H54 (cell line): ENCODE results near the gene CCNE1.
A peak's percentile ranks its signal among the peaks of the same experiment; 100 is the strongest.

Source experiments
- DNase-seq: peaks from one replicate; pipeline ENCODE4 v3.0.0; 2011; ENCODE audit warnings: low spot score, mixed read lengths; ENCODE audit not compliant: insufficient read length
- FAIRE-seq: peaks from 3 replicates; lab custom pipeline; 2011; peaks lifted over from hg19 to GRCh38; lab: Jason Lieb, UNC
- POLR2A ChIP-seq: IDR thresholded peaks from 2 replicates; pipeline ENCODE4 v1.6.1; 2011; ENCODE audit warnings: low read depth, mild to moderate bottlenecking, low read length

CCNE1 gene

DNA sequence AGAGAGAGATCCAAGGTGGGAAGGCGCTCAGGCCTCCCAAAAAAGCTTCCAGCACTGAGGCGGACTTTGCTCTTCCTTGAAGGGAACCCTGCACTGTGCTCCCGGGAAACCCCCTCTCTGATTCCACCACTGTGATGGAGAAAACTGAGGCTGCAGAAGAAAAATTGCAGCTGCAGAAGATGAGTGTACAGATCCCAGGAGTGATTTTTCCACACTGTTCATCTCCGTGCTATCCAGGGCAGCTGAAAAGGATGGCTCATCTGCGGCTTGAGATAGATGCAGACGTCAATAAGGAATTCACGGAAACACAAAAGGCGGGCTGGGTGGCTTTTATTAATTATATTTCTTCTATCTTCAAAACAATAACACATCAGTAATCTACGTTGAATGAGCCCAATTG, 26.2 kb downstream of the CCNE1 start:
- FAIRE-seq, result no peak
- no peak for TF ChIP-seq POLR2A

DNA sequence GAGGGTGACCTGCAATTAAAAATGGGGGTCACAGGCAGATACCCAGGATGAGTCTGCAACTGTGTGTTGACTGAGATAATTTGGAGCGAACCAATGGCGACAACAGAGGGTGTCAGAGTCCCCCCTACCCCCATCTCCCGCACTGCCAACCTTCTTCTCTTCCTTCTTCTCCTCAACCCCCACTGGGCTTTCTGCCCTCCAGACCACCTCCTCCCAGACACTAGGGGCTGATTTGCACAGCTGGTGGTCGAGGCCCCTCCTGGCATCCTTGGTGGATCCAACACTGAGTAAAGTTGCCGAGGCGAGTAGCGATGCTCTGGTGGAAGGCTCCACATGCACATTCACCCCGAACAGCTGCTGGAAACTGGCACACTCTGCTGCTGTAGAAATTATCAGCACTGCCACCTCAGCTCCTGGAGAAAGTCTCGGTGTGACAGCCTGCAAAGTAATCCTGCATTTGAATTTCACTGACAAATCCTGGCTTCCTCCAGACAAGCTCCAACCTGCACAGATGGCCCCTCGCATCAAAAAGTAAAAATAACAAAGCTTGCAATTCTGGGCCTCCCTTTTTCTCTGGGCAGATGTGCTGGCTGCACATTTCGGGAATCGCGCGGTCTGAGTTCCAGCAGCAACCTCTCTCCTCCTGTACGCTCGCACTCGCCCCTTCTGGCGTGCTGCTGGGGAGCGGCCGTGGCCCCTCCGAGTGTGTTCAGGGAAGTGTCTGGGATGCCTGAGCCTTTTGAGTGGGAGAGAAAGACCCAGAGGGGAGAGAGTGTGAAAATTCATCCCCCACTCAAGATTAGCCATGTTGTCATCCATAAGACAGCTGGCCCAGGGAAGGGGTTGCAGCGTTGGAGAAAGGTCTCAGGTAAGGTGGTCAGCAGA, 28.5 kb downstream of the CCNE1 start:
- no peak for TF ChIP-seq POLR2A
- DNase-seq (no peak), FAIRE-seq (no peak)

More for the DNA sequence above, 26.2 kb downstream of the CCNE1 start:
- no peak for DNase-seq

DNA sequence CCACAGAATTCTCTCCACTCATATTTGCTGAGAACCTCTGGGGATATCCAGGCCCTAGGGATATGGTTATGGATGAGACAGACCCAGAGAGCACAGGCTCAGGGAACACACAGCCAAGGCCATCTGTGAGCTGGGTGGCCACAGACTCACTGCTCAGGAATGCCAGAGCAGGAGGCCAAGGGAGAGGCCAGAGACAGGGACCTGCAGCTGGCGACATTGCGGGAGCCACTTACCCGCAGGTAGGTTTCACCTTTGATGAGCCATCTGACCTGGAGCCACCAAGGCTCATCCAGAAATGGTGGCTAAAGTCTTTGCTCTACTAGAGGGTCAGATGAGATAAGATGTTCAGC, 29.4 kb downstream of the CCNE1 start:
- no peak for FAIRE-seq
- DNase-seq, result peak; percentile 59
- TF ChIP-seq POLR2A, result no peak

DNA sequence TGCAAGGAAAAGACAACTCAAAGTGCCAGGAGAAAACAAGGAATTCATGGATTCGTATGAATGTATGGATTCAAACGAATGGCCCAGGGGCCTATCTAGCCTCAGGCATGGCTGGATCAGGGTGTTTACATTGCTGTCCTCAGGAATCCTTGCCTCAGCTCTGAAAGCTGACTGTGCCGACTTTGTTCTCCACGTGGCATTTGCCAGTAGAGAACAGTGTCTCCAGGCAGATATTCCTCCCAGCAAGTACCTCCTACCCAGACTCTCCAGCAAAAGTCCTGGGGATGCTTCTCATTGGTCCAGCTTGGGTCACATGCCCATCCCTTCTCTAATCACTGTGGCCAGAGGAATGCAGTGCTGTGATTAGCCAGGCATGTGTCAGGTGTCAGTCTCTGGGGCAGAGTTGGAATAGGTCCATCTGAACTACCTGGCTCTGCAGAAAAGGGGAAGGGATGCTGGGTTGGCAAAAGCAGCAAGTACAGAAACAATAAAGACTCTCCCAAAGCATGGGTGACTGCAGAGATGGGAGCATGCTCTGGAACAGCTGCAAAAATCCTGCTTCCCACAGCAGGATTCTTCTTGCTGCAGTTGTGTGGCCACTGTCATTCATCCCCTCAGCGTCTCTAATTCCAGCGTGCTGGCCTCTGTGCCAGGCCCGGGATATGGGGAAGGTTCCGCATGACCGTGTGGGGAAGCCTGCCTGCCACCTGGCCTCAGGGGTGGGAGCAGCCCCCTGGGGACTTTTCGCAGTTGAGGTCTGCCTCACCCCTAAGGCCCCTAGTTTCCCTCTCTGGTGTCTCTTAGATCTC, 30.0 kb downstream of the CCNE1 start:
- peak; percentile 72 for DNase-seq
- no peak for FAIRE-seq
- no peak for TF ChIP-seq POLR2A

DNA sequence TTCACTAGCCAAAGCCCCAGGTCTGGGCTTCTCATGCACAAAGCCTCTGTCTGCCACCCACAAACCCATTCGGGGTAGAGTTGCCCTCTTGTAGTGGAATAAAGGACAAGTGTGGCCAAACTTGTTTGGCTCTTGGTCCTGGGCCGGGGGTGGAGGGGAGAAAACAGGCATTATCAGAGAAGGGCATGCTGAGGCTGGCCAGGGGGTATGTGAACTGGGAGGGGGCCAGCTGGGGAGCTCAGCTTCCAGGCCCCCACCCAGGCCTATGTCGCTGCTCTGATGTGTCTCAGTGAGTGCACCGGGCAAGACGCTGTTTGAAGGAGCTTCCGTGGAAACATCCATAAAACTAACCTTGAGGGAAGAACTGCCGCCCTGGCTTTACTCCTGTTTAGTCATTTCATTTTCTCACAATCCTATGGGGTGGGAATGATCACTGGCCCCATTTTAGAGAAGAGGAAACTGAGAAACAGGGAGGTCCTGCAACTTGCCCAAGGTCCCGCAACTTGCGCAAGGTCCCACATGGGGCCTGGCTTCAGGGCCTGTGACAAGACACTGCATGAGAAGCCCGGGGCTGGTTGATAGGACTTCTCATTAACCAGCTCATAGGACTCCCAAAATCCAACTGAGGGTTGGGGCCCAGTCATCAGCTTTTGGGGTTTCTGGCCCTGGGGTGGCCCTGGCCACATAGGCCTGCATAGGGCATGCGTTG, 30.8 kb downstream of the CCNE1 start:
- DNase-seq, result no peak
- FAIRE-seq, result no peak

DNA sequence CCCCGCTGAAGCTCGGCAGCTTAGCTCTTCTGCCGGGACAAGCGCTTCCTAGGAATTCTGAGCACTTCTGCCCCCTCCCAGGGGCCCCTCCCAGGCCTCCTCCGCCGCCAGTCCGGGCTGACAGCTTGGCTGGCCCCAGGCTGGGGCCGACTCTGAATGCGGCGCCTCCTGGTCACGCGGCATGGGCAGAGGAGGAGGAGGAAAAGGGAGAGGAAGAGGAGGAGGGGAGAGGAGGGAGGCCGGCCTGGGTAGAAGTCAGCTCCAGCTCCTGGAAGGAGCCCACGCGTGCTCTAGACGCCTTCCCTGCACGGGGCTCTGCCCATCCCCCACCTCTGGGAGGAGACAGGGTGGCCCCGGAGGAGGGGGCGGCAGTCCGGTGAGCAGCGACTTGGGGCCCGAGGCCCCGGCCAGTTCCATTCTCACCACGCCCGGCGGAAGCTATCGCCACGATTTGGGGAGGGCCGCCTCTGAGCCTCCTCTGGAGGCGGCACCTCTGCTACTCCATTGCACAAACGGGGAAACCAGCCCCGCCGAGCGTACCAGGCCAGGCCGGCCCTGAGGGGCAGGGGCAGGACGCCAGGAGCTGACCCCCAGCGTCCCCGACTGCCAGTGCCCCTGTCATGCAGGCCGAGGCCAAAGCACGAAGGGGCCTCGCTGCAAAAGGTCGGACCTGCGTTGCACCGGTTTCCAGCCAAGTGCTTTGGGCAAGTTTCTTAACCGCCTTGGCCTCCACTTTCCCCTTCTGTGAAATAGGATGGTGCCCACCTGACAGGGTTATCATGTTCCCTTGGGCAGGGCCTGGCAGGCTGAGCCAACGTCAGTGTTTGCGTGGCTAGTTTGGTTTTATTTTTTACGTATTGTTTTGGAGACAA, 31.6 kb downstream of the CCNE1 start:
- no peak for FAIRE-seq
- TF ChIP-seq POLR2A, result no peak
- no peak for DNase-seq

More for the DNA sequence above, 30.8 kb downstream of the CCNE1 start:
- TF ChIP-seq POLR2A, result no peak

DNA sequence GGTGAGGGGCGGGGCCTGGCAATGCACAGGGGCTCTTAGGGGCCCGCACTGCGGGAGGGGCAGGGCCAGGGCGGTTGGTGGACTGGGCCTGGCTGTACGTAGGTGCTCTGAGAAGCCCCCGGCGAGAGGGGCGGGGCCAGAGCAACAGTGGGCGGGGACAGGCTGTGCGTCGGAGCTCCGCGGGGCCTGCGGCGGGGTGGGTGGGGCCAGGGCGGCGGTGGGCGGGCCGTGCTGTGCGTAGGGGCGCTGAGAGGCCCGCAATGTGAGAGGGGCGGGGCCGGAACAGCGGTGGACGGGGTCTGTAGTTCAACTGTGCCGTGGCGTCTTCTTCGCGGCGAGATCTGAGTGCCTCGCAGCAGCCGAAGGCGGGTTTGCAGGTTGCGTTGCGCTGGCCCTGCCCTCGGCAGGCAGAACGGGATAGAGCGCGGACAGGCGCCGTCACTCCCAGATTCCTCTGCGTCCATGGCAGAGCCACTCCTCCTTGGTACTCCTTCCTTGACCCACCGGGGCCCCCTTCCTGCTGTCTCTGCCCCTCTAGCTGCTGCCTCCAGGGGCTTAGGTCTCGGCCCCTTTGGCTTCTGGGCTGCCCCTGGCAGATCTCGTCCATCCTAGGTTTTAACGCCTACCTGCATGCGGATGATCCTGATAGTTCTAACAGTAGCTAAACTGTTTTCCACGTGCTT, 33.2 kb downstream of the CCNE1 start:
- DNase-seq (peak; percentile 94), FAIRE-seq (no peak)
- TF ChIP-seq POLR2A, result peak; percentile 59; the same call in 1 of the 2 replicates

DNA sequence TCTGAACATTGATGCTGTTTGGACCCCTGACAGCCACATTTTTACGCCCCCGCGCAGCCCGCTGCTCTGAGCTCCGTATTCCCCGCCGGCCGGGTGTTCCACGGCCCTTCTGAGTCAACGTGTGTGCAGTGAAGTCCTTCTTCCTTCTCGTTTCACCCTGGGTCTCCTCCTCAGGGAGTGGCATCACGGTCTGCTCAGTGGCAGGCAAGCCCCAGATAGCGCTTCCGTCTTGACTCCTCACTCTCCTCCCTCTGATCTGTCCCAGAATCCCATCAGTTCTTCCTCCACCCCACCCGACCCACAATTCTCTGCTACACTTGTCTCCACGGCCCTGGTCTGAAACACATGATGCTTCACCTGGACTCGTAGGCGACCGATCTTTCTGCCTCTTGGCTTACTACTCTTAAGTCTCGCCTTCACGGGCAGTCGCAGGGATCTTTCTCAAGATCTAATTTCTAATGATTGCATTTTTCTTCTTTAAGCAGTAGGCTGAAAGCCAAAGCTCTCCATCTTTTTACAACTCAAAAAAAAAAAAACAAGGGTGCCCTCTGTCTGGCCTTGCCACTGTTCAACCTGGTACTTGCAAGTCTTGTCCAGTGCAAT, 33.9 kb downstream of the CCNE1 start:
- peak; percentile 60; the same call in 1 of the 2 replicates for TF ChIP-seq POLR2A
- FAIRE-seq, result peak; percentile 6
- peak; percentile 82 for DNase-seq

DNA sequence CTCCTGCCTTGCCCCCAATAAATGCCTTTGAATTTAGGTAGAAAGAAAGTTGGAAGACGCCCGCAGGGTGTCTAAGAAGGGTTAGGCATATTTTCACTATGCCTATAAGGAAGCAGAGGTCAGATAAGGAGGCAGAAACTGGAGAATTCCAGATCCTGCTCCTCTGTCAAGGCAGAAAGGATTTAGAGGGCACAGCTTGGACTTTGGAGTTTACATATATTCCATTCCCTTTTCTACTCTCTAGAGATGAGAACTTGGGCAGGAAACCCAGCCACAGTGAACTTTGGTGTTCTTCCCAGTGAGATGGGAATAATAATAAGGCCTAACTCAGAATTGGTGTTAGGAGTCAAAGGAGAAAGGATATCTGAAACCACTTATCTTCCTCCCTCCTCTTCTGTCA, 37.4 kb downstream of the CCNE1 start:
- no peak for TF ChIP-seq POLR2A
- no peak for FAIRE-seq
- no peak for DNase-seq

DNA sequence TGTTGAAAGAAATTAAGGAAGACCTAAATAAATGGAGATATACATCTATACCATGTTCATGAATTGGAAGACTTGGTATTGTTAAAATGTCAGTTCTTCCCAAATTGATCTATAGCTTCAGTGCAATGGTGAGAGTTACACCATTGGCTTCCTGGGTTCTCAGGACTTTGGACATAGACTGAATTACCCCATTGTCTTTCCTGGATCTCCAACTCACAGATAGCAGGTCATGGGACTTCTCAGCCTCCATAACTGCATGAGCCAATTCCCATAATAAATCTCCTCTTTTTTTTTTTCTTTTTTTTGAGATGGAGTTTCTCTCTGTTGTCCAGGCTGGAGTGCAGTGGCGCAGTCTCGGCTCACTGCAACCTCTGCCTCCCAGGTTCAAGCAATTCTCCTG, 38.7 kb downstream of the CCNE1 start:
- FAIRE-seq (no peak), DNase-seq (no peak)
- no peak for TF ChIP-seq POLR2A

DNA sequence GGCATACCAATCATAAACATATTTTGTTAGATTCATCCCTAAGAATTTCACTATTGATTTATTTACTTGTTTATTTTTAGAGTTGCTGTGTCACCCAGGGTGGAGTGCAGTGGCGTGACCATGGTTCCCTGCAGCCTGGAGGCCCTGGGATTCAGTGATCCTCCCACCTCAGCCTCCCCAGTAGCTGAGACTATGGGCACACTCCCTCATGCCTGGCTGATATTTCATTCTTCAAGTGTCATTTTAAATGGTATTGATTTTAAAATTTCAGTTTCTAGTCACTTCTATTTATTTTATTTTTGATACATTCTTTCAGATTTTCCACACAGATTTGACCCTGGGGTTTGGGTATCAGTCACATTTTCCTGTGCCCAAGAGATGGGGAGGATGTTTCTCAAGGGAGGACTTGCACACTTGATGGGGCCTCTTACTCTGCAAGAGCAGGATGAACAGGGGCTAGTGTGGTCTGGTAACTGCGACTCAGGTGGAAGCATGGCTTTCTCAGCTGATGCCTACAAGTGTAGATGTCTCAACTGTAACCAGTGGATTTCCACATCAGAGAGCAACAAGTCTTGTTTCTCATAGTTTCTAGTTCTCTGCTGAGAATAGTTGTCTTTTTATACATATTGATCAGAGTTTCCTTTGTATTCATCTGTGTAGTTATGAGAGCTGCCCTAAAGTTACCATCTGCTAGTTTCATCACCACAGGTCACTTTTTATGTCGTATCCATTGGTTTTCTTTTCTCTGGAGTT, 40.2 kb downstream of the CCNE1 start:
- no peak for TF ChIP-seq POLR2A
- DNase-seq (no peak), FAIRE-seq (no peak)

DNA sequence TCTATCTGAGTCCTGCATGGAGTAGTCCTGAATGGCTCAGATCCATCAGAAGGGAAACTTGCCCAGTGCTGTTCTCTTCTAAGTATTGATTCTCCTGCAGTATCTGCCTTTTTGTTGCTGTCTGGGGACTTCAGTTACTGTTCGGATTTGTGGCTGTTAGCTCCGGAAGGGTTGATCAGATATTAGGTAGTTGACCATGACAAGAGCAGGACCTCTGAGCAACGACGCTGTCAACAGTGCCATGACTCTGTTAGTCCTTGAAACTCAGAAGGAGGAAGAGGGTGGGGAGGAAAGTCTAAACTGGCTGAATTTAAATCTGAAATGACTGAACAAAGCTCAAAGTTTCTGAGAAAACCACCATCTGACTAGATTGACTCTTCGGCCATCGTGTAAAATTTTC, 42.2 kb downstream of the CCNE1 start:
- DNase-seq, result no peak
- TF ChIP-seq POLR2A, result no peak
- no peak for FAIRE-seq
